SK-N-DZ (cell line): ENCODE data around the gene PEG3.

Experiments used
- DNase-seq: peaks from one replicate; pipeline ENCODE4 v3.0.0-alpha.2; 2015; ENCODE audit warnings: low spot score

PEG3 gene

GRCh38 chr19:56839652-56840450 is 675 bp downstream of the PEG3 start:
- DNase-seq = peak; percentile 98

- DNase-seq = peak; percentile 99
These were observed 1.4 kb downstream of the PEG3 start for GRCh38 chr19:56838909-56839651.

GRCh38 chr19:56838024-56838908 is 2.3 kb downstream of the PEG3 start:
- DNase-seq = peak; percentile 84

GRCh38 chr19:56837492-56838023 is 3.0 kb downstream of the PEG3 start:
- peak; percentile 88 for DNase-seq

GRCh38 chr19:56837004-56837403 is 3.5 kb downstream of the PEG3 start:
- peak; percentile 33 for DNase-seq

- DNase-seq = no peak
These were observed 4.5 kb downstream of the PEG3 start for GRCh38 chr19:56836059-56836458.

GRCh38 chr19:56835401-56835800 is 5.1 kb downstream of the PEG3 start:
- DNase-seq = no peak

- DNase-seq = no peak
These were observed 5.8 kb downstream of the PEG3 start for GRCh38 chr19:56834564-56835375.

GRCh38 chr19:56832352-56832928 is 8.1 kb downstream of the PEG3 start:
- DNase-seq = no peak

- no peak for DNase-seq
These were observed 9.3 kb downstream of the PEG3 start for GRCh38 chr19:56831255-56831654.

GRCh38 chr19:56829596-56829995 is 10.9 kb downstream of the PEG3 start:
- DNase-seq = no peak

GRCh38 chr19:56827708-56828107 is 12.8 kb downstream of the PEG3 start:
- no peak for DNase-seq

- no peak for DNase-seq
These were observed 16.6 kb downstream of the PEG3 start for GRCh38 chr19:56823956-56824355.

GRCh38 chr19:56823417-56823816 is 17.1 kb downstream of the PEG3 start:
- no peak for DNase-seq

- DNase-seq = no peak
These were observed 17.8 kb downstream of the PEG3 start for GRCh38 chr19:56822755-56823154.

GRCh38 chr19:56821675-56822074 is 18.9 kb downstream of the PEG3 start:
- DNase-seq = no peak

- no peak for DNase-seq
These were observed 19.3 kb downstream of the PEG3 start for GRCh38 chr19:56821209-56821608.

GRCh38 chr19:56819166-56819565 is 21.4 kb downstream of the PEG3 start:
- DNase-seq = no peak

GRCh38 chr19:56814656-56815055 is 25.9 kb downstream of the PEG3 start:
- no peak for DNase-seq

- no peak for DNase-seq
These were observed 27.0 kb downstream of the PEG3 start for GRCh38 chr19:56813531-56813930.
